ENCODE data around the gene AKR1B1. TPM values are rescaled to one million over a fixed set of nuclear protein-coding genes. Genes with fewer than 3 reads are reported as not detected.

AKR1B1 gene
- total and polyA plus RNA-seq, 2 donors (not counting 3 experiments of a cell fraction or from before 2014, with no cell fraction given): 159 to 193 TPM

GRCh38 chr7:134468054-134468453 lies 9.2 kb upstream of the AKR1B1 start:
- Histone ChIP-seq H3K36me3 (ENCODE audit: control insufficient read depth in 2 of 2, extremely low read depth in 1 of 2, insufficient read depth in 2 of 2, low read length in 2 of 2) (no peaks in the 10 kb centered on the region), H3K9ac (replicated peaks; ENCODE audit: extremely low read depth, insufficient read depth, low read length) (no peak overlapping the region), H4K20me1 (replicated peaks; ENCODE audit: control insufficient read depth, extremely low read depth, insufficient read depth, low read length) (no peaks in the 10 kb centered on the region), H2AFZ (ENCODE audit: low read depth, low read length) (no peak overlapping the region), H3K27ac (ENCODE audit: insufficient read depth, low read depth, low read length) (no peak overlapping the region), H3K9me1 (replicated peaks; ENCODE audit: control insufficient read depth, extremely low read depth, insufficient read depth, low read length) (no peaks in the 10 kb centered on the region), H3K4me2 (ENCODE audit: insufficient read depth, low read length) (no peak overlapping the region), H3K4me3 (replicated peaks in 1 of 3; ENCODE audit: insufficient read depth in 1 of 3, low read depth in 1 of 3, low read length in 3 of 3) (no peak overlapping the region), H3K79me2 (ENCODE audit: control insufficient read depth, insufficient read depth, low read length) (no peaks in the 10 kb centered on the region), H3K27me3 (ENCODE audit: control insufficient read depth in 2 of 2, insufficient read depth in 2 of 2, low read length in 2 of 2) (no peaks in the 10 kb centered on the region), H3K4me1 (ENCODE audit: control insufficient read depth, extremely low read depth, insufficient read depth, low read length) (peaks cover 4% of the 10 kb centered on the region), H3K9me3 (replicated peaks; ENCODE audit: control insufficient read depth, insufficient read depth, low read length) (no peaks in the 10 kb centered on the region)
- intact Hi-C loops (cut with micrococcal nuclease): no loop called here
- BruUV-seq (replicated peaks): no TSS peak
- dilution Hi-C loops (cut with MboI; ENCODE audit: extremely low pct_ligation_motif_present, low sequenced_read_pairs): no loop called here
- FAIRE-seq: no peak
- CTCF ChIA-PET: interaction anchor here (1.1 to 1.5 kb wide), 2 partner anchors 10 to 13 kb away, joined by 4 to 7 read pairs; no protein-coding TSS in a partner anchor
- TF ChIP-seq GATA2 (IDR thresholded peaks at IDR 0.05; ENCODE audit: insufficient read depth, insufficient read length, low read depth, low read length): no peak
- TF ChIP-seq POLR2AphosphoS5 (IDR thresholded peaks at IDR 0.05; ENCODE audit: insufficient read depth, low read depth, low read length): no peak
- TF ChIP-seq MAX (IDR thresholded peaks at IDR 0.05; ENCODE audit: insufficient read depth, insufficient read length): no peak
- TF ChIP-seq FOS (IDR thresholded peaks at IDR 0.05; ENCODE audit: borderline replicate concordance, insufficient read depth, low read length): no peak
- no peak for TF ChIP-seq MYC (IDR thresholded peaks at IDR 0.05; ENCODE audit: low read depth, low read length)
- TF ChIP-seq JUN (IDR thresholded peaks at IDR 0.05; ENCODE audit: borderline replicate concordance, insufficient read depth, insufficient read length, low read depth): no peak
- TF ChIP-seq CTCF (IDR thresholded peaks at IDR 0.05; ENCODE audit: extremely low read depth in 1 of 2, insufficient read depth in 1 of 2, low read depth in 1 of 2, low read length in 2 of 2): no peak
- no peak for TF ChIP-seq EZH2 (IDR thresholded peaks at IDR 0.05; ENCODE audit: borderline replicate concordance, low read depth, low read length, severe bottlenecking)
- no peak for TF ChIP-seq POLR2A (IDR thresholded peaks at IDR 0.05; ENCODE audit: low read depth, low read length)
- POLR2A ChIA-PET: no interaction called here
- DNase-seq (ENCODE audit: low read depth, low spot score): no peak

Data from endothelial cell of umbilical vein (primary cell).